H7 (cell line): Measurements from ENCODE around the gene CLEC7A. TPM values are rescaled to one million over a fixed set of nuclear protein-coding genes. Genes with fewer than 3 reads are reported as not detected.

Experiments
- total RNA-seq: library from RNA; depleted of rRNA; stranded (reverse); fragments of >200 nt; shearing (Covaris generic); gene quantifications from 2 replicates; pipeline ENCODE4 v1.2.3, GENCODE V29; 2014; rRNA removed

Gene CLEC7A
- total RNA-seq, 1 experiment from 2014 or later = 0.07 TPM

Other genes starting within 250 kb of the CLEC7A start
- not detected in 2 replicates for gene KLRF2, start 248.7 kb downstream of the CLEC7A start, total RNA-seq
- not detected in 2 replicates for gene CLEC2A, start 197.8 kb downstream of the CLEC7A start, total RNA-seq
- not detected in 2 replicates for gene CLEC12A, start 158.8 kb downstream of the CLEC7A start, total RNA-seq
- gene CLEC1B, start 131.1 kb downstream of the CLEC7A start, total RNA-seq = not detected in 2 replicates
- not detected in 2 replicates for gene CLEC12B, start 119.6 kb downstream of the CLEC7A start, total RNA-seq
- not detected in 2 replicates for gene CLEC9A, start 99.5 kb downstream of the CLEC7A start, total RNA-seq
- not detected in 2 replicates for gene CLEC1A, start 31.2 kb downstream of the CLEC7A start, total RNA-seq
- gene OLR1, start 41.9 kb upstream of the CLEC7A start, total RNA-seq = not detected in 2 replicates
- gene TMEM52B, start 48.8 kb upstream of the CLEC7A start, total RNA-seq = not detected in 2 replicates
- gene GABARAPL1, start 82.7 kb upstream of the CLEC7A start, total RNA-seq = 98.7 and 118 TPM in 2 replicates
- 0.04 and 0.48 TPM in 2 replicates for gene KLRD1, start 177.7 kb upstream of the CLEC7A start, total RNA-seq